Astrocyte (in vitro differentiated cells and primary cell): Measurements from ENCODE around the gene TOR4A.

ENCODE experiments used
- EZH2 ChIP-seq: IDR thresholded peaks from 2 replicates; pipeline ENCODE4 v1.6.1; 2012; ENCODE audit warnings: mild to moderate bottlenecking, low read length, inconsistent platforms; ENCODE audit not compliant: insufficient read depth
- TF ChIP-seq, protein P1 (sequence below): IDR thresholded peaks from 2 replicates; pipeline ENCODE4 v1.5.1; 2011; ENCODE audit warnings: low read depth, mild to moderate bottlenecking, inconsistent platforms, low read length, moderate library complexity; ENCODE audit not compliant: insufficient read depth

- TF ChIP-seq, protein P1, sequence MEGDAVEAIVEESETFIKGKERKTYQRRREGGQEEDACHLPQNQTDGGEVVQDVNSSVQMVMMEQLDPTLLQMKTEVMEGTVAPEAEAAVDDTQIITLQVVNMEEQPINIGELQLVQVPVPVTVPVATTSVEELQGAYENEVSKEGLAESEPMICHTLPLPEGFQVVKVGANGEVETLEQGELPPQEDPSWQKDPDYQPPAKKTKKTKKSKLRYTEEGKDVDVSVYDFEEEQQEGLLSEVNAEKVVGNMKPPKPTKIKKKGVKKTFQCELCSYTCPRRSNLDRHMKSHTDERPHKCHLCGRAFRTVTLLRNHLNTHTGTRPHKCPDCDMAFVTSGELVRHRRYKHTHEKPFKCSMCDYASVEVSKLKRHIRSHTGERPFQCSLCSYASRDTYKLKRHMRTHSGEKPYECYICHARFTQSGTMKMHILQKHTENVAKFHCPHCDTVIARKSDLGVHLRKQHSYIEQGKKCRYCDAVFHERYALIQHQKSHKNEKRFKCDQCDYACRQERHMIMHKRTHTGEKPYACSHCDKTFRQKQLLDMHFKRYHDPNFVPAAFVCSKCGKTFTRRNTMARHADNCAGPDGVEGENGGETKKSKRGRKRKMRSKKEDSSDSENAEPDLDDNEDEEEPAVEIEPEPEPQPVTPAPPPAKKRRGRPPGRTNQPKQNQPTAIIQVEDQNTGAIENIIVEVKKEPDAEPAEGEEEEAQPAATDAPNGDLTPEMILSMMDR, result no peak
- TF ChIP-seq EZH2, result no peak
Observed at GRCh38 chr9:137277329-137278041, at the start of gene TOR4A.
